Neural progenitor cell (in vitro differentiated cells): ENCODE measurements around the gene ATXN7L1. TPM values are rescaled to one million over a fixed set of nuclear protein-coding genes. Genes with fewer than 3 reads are reported as not detected.

Source experiments
- DNase-seq: peaks from one replicate; pipeline ENCODE4 v3.0.0-alpha.2; 2016; ENCODE audit warnings: low spot score
- H2AFZ ChIP-seq: fragments of 200-600 bp; sonication (generic); replicated peaks from 2 replicates; pipeline ENCODE4 v1.6.1; 2016; ENCODE audit warnings: antibody characterized with exemption
- H3F3A ChIP-seq: fragments of 200-600 bp; sonication (generic); 2 replicates; pipeline ENCODE4 v1.6.1; 2016; ENCODE audit warnings: antibody characterized with exemption, low read depth
- H3K27ac ChIP-seq: fragments of 200-600 bp; sonication (generic); 2 replicates; pipeline ENCODE4 v1.5.1; 2016; ENCODE audit warnings: mild to moderate bottlenecking
- H3K27me3 ChIP-seq: fragments of 200-600 bp; sonication (generic); 2 replicates; pipeline ENCODE4 v1.6.1; 2016; ENCODE audit warnings: mild to moderate bottlenecking, moderate library complexity
- H3K36me3 ChIP-seq: fragments of 200-600 bp; sonication (generic); 2 replicates; pipeline ENCODE4 v1.5.1; 2016
- H3K4me1 ChIP-seq: fragments of 200-600 bp; sonication (generic); 2 replicates; pipeline ENCODE4 v1.6.1; 2016; ENCODE audit warnings: mixed run types
- H3K4me2 ChIP-seq: fragments of 200-600 bp; sonication (generic); 2 replicates; pipeline ENCODE4 v1.6.1; 2016
- H3K4me3 ChIP-seq: fragments of 200-600 bp; sonication (generic); 2 replicates; pipeline ENCODE4 v1.5.1; 2016
- H3K79me2 ChIP-seq: fragments of 200-600 bp; sonication (generic); 2 replicates; pipeline ENCODE4 v1.6.1; 2016; ENCODE audit warnings: low read depth
- H3K9ac ChIP-seq: fragments of 200-600 bp; sonication (generic); 2 replicates; pipeline ENCODE4 v1.6.1; 2016
- H3K9me3 ChIP-seq: fragments of 200-600 bp; sonication (generic); 2 replicates; pipeline ENCODE4 v1.5.1; 2016; ENCODE audit warnings: low read depth
- H4K20me1 ChIP-seq: fragments of 200-600 bp; sonication (generic); 2 replicates; pipeline ENCODE4 v1.6.1; 2016; ENCODE audit warnings: low read depth
- H3K27ac Mint-ChIP-seq: 3 replicates; pipeline ENCODE4 v1.8.0; 2021; ENCODE audit warnings: mixed read lengths
- H3K27me3 Mint-ChIP-seq: 2 replicates; pipeline ENCODE4 v1.8.0; 2022; ENCODE audit warnings: low read depth, mild to moderate bottlenecking, inconsistent platforms, moderate library complexity, mixed read lengths; ENCODE audit not compliant: insufficient read depth
- H3K36me3 Mint-ChIP-seq: 3 replicates; pipeline ENCODE4 v1.8.0; 2021; ENCODE audit warnings: mixed read lengths
- H3K4me1 Mint-ChIP-seq: 3 replicates; pipeline ENCODE4 v1.8.0; 2021; ENCODE audit warnings: mixed read lengths
- H3K4me3 Mint-ChIP-seq: 3 replicates; pipeline ENCODE4 v1.8.0; 2021; ENCODE audit warnings: mild to moderate bottlenecking, moderate library complexity, mixed read lengths
- H3K9me3 Mint-ChIP-seq: 3 replicates; pipeline ENCODE4 v1.8.0; 2020; ENCODE audit warnings: mixed read lengths
- EZH2 ChIP-seq: fragments of 200-600 bp; sonication (generic); IDR thresholded peaks from 2 replicates; pipeline ENCODE4 v1.6.1; 2017; ENCODE audit warnings: antibody characterized with exemption, mild to moderate bottlenecking, moderate library complexity
- EZH2phosphoT487 ChIP-seq: fragments of 200-600 bp; sonication (generic); IDR thresholded peaks from 2 replicates; pipeline ENCODE4 v1.6.1; 2017; ENCODE audit warnings: antibody characterized with exemption
- total RNA-seq: library from RNA; depleted of rRNA; stranded (reverse); fragments of >200 nt; gene quantifications from 2 replicates; pipeline ENCODE4 v1.2.3, GENCODE V29; 2015; ENCODE audit warnings: low replicate concordance
- TF ChIP-seq, protein P1 (sequence below): fragments of 200-600 bp; sonication (generic); IDR thresholded peaks from 2 replicates; pipeline ENCODE4 v1.5.1; 2017; ENCODE audit warnings: antibody characterized with exemption, mild to moderate bottlenecking

ATXN7L1 gene
- total RNA-seq, 1 donor from 2014 or later: 5.9 TPM

DNA sequence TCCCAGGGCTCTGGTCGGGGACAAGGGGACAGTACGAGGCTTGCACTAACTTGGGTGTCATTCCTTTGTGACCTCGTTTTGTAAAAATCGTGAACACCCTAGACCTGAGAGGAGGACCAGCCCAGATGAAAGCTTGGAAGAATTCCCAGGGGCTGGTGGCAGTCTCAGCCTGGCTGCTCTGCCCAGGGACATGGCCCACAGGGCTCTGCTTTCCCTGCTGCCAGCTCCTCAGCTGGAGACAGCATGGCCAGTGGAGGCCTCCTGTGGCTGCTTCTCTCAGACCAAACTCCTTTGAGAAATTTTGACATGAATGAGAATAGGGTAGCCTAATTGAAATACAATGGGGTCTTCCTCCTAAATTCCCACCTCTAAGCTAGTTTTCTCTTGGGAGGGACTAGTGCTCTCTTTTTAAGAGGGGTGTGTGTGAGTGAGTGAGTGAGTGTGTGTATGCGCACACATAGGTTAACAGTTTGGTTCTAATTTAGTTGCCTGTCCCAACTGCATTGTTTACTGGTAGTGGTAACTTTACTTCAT, 154.8 kb downstream of the ATXN7L1 start:
- Histone ChIP-seq H3K79me2 (no peaks in the 10 kb centered on the region), H3K4me2 (peak overlapping the region; percentile 10), H2AFZ (no peak overlapping the region), H3K36me3 (no peaks in the 10 kb centered on the region), H3K27me3 (no peaks in the 10 kb centered on the region), H4K20me1 (peaks cover 30% of the 10 kb centered on the region), H3F3A (peaks cover 9% of the 10 kb centered on the region), H3K9me3 (no peaks in the 10 kb centered on the region), H3K4me1 (peaks cover 18% of the 10 kb centered on the region), H3K4me3 (no peak overlapping the region), H3K9ac (no peak overlapping the region), H3K27ac (no peak overlapping the region)
- Mint-ChIP-seq H3K4me1 (peaks cover 30% of the 10 kb centered on the region), H3K27me3 (peaks cover 3% of the 10 kb centered on the region), H3K36me3 (peaks cover 2% of the 10 kb centered on the region), H3K9me3 (peaks cover 2% of the 10 kb centered on the region), H3K4me3 (no peak overlapping the region), H3K27ac (no peak overlapping the region)
- peak; percentile 14 for DNase-seq
- TF ChIP-seq, protein P1, sequence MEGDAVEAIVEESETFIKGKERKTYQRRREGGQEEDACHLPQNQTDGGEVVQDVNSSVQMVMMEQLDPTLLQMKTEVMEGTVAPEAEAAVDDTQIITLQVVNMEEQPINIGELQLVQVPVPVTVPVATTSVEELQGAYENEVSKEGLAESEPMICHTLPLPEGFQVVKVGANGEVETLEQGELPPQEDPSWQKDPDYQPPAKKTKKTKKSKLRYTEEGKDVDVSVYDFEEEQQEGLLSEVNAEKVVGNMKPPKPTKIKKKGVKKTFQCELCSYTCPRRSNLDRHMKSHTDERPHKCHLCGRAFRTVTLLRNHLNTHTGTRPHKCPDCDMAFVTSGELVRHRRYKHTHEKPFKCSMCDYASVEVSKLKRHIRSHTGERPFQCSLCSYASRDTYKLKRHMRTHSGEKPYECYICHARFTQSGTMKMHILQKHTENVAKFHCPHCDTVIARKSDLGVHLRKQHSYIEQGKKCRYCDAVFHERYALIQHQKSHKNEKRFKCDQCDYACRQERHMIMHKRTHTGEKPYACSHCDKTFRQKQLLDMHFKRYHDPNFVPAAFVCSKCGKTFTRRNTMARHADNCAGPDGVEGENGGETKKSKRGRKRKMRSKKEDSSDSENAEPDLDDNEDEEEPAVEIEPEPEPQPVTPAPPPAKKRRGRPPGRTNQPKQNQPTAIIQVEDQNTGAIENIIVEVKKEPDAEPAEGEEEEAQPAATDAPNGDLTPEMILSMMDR: no peak
- no peak for TF ChIP-seq EZH2
- TF ChIP-seq EZH2phosphoT487: no peak

DNA sequence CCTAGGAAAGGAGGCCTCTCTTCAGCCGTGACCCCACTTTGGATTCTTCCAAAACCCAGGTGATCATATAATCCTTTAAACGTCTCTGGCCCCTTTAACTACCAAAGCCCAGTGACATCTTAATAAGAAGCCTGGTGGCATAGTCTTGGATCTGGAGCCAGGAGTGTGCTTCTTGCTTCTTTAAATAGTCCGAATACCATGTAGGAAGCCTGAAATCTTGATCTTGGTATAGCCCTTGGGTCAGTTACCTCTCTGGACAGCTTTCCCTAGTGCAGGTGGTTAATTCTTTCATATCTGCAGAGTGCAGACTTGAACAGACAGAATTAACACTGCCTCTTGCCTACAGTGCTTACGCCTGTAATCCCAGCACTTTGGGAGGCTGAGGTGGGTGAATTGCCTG, 156.5 kb downstream of the ATXN7L1 start:
- H3K36me3 ChIP-seq: no peaks in the 10 kb centered on the region
- H3K9ac ChIP-seq: no peak overlapping the region
- H3K27me3 ChIP-seq: no peaks in the 10 kb centered on the region
- Mint-ChIP-seq H3K4me3 (no peak overlapping the region), H3K36me3 (peaks cover 2% of the 10 kb centered on the region), H3K27me3 (peaks cover 3% of the 10 kb centered on the region), H3K4me1 (peaks cover 30% of the 10 kb centered on the region), H3K27ac (no peak overlapping the region), H3K9me3 (peaks cover 2% of the 10 kb centered on the region)
- H3K9me3 ChIP-seq: no peaks in the 10 kb centered on the region
- H3K4me1 ChIP-seq: peaks cover 18% of the 10 kb centered on the region
- no peak overlapping the region for H3K4me3 ChIP-seq
- no peak overlapping the region for H3K27ac ChIP-seq
- H4K20me1 ChIP-seq: peaks cover 30% of the 10 kb centered on the region
- DNase-seq: no peak
- no peak overlapping the region for H3K4me2 ChIP-seq
- no peak for TF ChIP-seq EZH2phosphoT487
- TF ChIP-seq, protein P1: no peak
- peaks cover 9% of the 10 kb centered on the region for H3F3A ChIP-seq
- no peaks in the 10 kb centered on the region for H3K79me2 ChIP-seq
- no peak overlapping the region for H2AFZ ChIP-seq

DNA sequence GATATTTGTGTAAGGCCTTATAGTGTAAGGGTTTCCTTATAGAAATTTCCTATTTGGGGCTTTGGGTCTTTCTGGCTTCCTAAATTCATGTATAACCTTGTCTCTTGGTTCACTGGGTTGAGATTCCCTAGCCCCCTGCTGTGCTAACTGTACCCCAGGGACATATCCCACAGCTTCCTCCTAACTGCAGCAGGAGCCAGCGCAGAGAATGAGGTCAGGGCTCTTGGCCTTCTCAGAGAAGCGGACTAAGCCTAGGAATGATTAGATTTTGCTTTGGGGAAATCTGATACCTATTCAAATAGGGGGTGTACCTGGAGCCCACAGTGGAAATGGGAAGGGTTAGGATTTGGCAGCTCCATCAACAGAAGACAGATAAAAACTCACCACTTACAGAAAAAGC, 157.0 kb downstream of the ATXN7L1 start:
- Mint-ChIP-seq H3K9me3 (no peaks in the 10 kb centered on the region), H3K36me3 (no peaks in the 10 kb centered on the region), H3K4me1 (peaks cover 27% of the 10 kb centered on the region), H3K27me3 (peaks cover 3% of the 10 kb centered on the region), H3K27ac (peak overlapping the region; percentile 80), H3K4me3 (no peak overlapping the region)
- no peak for TF ChIP-seq EZH2phosphoT487
- TF ChIP-seq, protein P1: no peak
- TF ChIP-seq EZH2: no peak
- H3K9ac ChIP-seq: no peak overlapping the region
- H3K27ac ChIP-seq: no peak overlapping the region
- H3K36me3 ChIP-seq: no peaks in the 10 kb centered on the region
- no peak overlapping the region for H3K4me3 ChIP-seq
- no peak overlapping the region for H2AFZ ChIP-seq
- H3K27me3 ChIP-seq: no peaks in the 10 kb centered on the region
- H3K79me2 ChIP-seq: no peaks in the 10 kb centered on the region
- peaks cover 9% of the 10 kb centered on the region for H3F3A ChIP-seq
- peak; percentile 6 for DNase-seq
- H3K9me3 ChIP-seq: no peaks in the 10 kb centered on the region
- H3K4me2 ChIP-seq: no peak overlapping the region
- H4K20me1 ChIP-seq: peaks cover 30% of the 10 kb centered on the region
- H3K4me1 ChIP-seq: peaks cover 18% of the 10 kb centered on the region
